NCI-H146 (cell line): ENCODE measurements around the gene ZDHHC13.

Source experiments
- DNase-seq: peaks from one replicate; lab custom pipeline; 2025; lab: John Stamatoyannopoulos, UW

Gene ZDHHC13

DNA sequence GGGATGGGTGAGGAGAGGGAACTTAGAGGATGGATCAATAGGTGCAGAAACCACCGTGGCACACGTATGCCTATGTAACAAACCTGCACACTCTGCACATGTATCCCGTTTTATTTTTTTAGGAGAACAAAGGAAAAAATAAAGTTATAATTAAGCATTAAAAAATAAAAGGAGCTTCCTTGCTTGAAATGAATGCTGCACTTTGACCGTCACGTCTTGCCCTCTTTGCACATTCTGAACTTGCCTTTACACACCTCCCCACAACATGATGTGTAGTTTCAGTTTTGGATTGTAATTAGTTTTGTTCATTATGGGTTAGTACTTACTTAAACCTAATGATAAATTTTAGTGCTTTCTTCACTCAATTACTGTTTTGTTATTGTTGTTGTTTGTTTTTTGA lies 87.9 kb downstream of the ZDHHC13 start:
- DNase-seq = no peak

DNA sequence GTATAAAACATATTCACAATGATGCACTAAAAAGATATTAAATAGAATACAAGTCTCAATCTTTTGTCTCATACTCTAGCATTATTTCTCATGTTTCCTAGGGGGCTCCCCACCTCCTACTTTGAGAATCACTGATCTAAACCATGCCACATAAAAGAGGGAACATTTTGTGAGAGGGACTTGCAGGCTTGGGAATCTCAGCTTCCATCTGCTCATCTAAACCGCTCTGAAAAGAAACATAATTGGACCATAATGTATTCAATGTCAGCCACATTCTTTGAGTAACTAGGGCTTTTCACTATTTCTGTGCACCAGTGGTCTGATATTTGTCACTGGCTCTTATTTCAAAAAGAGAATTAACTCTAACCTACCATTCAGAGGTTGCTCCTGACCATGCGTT lies 91.2 kb downstream of the ZDHHC13 start:
- DNase-seq = no peak

DNA sequence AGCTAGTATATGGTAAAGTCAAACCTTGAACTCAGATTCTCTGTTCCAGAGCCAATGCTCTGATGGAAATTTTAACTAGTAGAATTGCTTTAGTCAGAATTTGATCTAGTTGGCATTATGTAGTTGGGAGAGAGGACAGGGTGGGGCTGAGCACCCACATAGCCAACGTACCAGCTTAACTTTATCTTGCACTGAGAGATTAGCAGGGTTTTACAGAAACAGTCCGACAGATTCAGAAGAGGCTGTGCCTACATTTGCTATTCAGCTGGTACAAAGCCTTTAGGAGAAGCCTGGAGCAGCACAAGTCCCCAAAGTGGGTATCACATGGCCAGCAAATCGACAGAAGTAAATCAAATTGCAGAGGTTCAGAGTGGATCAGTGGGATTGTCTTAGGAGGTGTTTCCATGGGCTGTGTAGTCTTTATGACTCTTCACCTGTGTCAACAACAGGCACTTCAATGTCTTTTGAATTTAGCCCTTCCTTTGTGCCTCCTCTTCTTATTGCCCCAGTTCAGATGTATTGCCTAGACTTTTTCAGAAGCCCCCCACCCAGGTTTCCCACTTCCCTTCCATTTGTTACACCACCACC lies 92.1 kb downstream of the ZDHHC13 start:
- no peak for DNase-seq

GRCh38 chr11:19209617-19210370 lies 92.8 kb downstream of the ZDHHC13 start:
- no peak for DNase-seq

DNA sequence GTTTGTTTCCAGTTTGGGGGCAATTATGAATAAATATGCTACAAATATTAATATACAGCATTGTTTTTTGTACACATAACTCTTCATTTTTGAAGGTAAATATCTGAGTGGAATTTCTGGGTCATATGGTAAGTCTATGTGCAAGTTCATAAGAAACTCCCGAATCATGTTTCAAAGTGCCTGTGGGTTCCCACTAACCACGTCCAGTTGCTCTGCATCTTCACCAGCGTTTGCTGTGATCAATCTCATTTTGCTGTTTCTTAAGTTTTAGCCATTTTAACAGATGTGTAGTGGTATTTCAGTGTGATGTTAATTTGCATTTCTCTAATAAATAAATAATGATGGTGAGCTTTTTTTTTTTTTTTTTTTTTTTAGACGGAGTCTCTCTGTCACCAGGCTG lies 99.1 kb downstream of the ZDHHC13 start:
- no peak for DNase-seq

DNA sequence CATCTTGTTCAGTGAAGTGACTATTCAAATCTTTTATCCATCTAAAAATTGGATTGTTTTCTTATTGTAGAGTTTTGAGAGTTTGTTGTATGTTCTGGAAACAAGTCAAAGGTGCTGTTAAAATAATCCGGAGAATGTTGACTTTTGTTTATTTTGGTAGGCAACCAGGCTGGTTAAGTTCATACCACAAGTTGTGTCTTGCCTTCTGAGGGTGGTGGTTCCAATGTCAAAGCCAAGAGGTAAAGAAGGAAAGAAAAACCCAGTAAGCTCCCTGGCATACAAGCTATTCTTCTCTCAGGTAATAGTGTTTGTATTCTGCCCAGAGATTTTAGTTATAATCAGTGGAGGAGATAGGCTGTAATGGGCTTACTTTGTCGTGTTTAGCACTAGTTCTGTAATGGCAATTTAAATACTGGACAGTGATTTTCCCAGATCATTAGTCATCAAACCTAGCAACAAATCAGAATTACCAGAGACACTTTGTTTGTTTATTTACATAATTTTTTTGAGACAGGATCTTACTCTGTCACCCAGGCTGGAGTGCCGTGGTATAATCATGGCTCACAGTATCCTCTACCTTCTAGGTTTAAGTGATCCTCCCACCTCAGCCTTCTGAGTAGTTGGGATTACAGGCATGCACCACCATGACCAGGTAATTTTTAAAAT lies 99.9 kb downstream of the ZDHHC13 start:
- no peak for DNase-seq

DNA sequence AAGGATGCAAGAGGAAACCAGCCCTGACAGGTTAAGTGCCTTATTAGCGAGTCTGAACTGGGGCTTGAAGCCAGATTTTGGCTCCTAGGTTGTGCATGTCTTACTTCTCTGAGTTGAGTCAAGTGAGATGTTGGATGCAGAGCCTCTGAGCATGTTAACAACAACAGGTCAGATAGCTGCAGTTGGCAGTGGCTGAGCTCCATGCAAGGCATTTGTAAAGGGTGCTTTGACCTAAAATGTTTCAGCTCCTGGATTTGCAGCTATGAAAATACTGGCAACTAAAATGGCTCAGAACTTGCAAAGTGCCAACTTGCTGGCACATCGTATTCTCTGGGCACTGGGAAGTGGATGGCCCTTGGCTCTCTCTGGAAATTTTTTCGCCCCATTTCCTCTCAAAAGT lies 101.2 kb downstream of the ZDHHC13 start:
- DNase-seq = no peak

DNA sequence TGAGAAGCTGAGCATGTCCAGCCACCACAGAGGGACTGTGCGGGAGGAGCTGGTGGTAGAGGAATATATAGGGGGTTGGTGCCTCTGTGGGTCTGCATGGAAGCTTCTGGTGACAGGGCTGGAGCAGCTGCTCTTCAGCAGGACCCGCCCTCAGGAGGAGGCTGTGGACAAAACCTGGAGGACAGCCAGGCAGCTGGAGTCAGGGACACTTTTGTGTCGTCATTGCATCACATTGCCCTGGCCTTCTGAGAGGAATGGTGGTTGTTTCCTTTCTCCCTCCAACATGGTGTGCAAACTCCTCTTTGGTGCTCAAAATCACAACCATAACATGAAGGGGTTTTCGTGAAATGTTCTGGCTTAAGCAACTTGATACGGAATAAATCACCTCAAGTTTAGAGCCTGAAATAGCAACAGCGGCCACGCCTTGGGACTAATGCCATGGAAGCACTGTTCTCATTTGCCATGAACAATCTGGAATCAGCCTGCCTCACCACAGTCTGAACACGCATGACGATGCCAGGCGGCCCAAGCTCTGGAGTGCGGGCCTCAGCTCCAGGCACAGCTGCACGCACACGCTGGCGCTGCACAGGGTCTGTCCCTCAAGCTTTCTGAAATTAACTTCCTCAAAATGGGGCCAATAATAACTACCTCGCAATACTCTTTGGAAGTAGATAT lies 102.0 kb downstream of the ZDHHC13 start:
- DNase-seq = no peak

DNA sequence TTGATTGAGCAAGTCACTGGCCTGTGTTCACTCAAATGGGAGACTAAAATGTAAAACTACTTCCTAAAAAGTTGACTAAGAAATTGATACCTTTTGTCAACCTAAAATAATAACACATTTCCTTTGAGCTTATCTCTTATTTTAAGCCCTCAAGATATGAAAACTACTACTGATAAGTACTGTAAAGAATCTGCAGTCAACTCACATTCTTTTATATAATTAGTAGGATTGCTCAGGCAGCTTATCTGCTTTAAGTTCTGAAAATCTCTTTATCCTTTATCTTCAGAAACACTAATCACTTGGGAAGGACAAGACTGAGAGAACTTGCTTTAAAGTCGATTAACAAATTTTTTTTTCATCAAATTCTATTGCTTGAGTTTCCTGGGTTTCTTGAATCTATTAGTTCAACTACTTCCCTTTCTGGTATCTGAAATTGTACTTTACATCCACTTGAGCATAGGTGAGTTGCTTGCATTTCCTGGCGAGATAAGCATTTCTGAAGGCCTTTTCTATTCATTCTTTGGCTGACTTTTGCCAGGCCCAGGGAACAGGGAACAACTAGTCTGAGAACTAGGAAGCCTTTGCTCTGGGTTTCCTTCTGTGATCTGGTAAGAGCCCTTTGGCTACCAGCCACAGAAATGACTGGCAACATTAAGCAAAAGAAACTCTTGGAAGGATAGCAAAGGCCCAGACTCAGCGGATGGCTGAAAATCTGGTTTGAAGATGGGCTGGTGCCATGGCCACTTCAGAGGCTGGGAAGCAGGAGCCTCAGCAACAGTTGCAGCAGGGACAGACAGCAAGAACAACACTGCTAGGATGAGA lies 104.1 kb downstream of the ZDHHC13 start:
- DNase-seq = no peak

DNA sequence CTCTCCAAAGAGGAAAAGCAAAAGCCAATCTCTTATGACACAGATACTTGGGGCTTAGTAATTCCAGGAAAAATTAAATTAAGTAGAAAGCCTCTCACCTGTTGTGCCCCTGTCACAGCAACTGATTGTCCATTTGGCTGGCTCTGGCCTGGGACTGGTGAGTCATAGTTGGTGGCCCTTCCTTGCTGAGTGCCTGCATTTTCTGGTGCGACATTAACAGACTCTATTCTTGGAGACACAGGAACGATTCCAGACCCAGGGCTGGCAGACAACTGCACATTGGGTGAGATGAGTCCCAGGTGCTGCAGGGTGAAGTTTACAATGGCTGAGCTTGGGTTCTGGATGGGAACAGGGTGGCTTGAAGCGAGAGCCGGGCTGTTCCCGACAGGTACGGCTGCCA lies 108.2 kb downstream of the ZDHHC13 start:
- no peak for DNase-seq

DNA sequence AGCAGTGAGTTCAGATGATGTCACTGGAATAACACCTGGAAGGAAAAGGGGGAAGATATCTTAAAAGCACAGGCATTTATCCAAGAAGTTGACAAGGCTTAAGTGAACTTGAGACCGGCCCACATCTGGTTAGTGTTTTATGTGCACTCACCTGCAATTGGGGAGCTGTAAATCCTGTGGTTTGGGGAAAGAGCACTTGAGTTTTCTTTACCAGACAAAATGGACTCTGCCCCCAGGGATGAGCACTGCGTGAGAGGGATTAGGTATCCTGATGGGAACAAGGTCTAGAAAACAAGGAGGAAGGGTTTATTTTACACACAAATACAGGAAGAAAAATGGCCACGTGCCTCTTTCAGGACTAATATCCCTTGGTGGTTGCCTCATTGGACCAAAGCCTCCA lies 108.6 kb downstream of the ZDHHC13 start:
- no peak for DNase-seq
